ENCODE data around the gene GSK3B.
"Not testable (repeated sequence)": the region's sequence is repeated elsewhere in the genome, so short reads cannot be mapped to it uniquely, and the experiment has no call there.

Gene GSK3B

DNA sequence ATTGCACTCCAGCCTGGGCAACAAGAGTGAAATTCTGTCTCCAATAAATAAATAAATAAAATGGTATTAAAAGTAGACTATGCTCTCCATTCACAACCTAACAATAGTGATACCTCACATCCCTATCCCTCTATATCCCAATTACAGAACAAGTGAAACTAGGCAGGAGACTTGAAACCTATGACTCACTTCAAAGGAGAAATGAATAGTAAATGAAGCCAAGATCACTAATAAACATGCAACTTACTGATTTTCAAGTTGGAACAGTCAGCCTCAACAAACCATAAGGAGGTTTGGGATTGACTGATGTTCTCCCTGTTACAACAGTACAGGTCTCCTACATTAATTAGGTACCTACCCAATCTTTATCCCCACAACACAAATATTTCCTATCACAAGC lies 103.4 kb downstream of the GSK3B start:
- no peak for DNase-seq

DNA sequence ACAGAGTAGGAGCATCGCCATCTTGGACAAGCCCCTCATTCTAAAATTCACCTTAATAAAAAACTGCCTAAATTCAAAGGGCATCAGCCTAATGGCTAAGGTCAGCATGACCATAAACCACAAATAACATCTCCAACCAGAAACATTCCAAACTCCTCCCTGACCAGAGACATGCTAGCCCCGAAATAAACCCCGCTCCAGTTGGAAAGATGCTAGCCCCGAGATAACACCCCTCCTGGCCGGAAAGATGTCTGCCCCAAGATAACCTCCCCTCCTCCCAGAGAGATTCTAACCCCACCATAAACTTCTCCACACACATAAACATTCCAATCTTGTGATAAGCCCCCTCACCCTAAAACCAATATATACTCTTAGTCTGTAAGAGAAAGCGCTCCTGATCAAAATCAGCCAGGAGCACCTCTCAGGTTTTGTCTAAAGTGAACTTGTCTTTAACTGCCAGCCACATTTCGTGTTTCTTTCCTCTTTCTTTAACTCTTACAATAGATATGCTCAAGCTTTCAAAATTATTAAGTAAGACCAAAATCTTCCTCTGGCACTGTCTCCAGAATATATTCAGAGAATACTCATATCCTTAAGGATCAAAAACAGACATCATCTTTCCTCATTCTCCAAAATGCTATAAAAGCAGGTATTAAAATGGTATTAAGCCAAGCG lies 104.1 kb downstream of the GSK3B start:
- DNase-seq: no peak

DNA sequence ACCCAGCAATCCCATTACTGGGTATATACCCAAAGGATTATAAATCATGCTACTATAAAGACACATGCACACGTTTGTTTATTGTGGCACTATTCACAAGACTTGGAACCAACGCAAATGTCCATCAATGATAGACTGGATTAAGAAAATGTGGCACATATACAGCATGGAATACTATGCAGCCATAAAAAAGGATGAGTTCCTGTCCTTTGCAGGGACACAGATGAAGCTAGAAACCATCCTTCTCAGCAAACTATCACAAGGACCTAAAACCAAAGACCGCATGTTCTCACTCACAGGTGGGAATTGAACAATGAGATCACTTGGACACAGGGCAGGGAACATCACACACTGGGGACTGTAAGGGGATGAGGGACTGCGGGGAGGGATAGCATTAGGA lies 107.4 kb downstream of the GSK3B start:
- DNase-seq: not testable (repeated sequence)

DNA sequence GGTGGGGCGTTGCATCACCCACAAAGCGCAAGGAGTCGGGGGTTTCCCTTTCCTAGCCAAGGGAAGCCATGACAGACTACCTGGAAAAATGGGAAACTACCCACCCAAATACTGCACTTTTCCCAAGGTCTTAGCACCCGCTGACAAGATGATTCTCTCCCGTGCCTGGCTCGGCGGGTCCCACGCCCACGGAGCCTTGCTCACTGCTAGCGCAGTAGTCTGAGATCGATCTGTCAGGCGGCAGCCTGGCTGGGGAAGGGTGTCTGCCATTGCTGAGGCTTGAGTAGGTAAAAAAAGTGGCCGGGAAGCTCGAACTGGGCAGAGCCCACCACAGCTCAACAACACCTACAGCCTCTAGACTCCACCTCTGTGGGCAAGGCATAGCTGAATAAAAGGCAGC lies 112.9 kb downstream of the GSK3B start:
- no peak for DNase-seq

DNA sequence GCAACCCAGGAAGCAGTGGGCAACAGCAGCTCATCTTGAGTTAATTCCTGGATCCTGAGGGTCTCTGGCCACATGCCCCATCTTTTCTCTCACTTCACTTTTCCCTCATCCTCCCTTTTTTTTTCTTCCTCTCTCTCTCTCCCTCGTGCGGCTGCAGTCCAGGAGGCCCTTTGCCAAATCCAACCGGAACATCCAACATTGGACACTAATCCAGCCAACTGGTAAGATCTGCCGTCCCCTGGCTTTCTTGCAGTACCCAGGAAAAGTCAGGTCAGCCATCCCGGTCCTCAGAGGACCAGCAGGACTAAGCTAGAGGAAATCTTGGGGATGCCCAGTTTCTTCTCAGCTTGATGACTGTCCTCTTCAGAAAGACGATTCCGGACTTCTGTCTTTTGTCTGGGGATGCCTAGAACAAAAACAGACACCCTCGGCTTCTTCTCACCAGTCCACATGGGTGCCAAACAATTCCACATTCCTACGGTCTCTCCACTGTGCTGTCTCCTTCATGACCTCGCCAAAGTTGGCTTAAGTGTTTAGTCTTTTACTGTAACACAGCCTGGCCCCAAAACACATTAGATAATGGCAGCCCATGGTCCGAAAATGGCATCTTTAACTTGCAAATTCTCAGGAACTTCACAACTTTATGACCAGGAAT lies 115.6 kb downstream of the GSK3B start:
- DNase-seq: no peak

DNA sequence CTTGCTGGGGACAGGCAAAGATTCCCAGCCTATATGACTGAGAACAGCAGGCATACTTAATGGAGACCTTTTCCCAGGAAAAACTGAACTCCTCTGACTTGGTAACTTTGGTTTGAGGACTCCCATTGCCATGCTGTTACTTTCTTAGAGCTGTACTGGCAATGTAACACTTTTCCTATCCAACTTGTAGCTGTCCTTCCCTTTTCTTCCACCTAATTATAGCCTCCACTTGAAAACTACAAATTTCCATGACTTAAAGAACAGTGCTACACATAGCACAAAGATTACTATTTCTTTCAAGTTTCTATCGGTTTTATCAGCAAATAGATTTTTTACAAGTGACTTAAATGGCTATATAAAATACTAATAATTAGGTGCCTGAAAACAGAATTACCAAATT lies 116.9 kb downstream of the GSK3B start:
- no peak for DNase-seq

DNA sequence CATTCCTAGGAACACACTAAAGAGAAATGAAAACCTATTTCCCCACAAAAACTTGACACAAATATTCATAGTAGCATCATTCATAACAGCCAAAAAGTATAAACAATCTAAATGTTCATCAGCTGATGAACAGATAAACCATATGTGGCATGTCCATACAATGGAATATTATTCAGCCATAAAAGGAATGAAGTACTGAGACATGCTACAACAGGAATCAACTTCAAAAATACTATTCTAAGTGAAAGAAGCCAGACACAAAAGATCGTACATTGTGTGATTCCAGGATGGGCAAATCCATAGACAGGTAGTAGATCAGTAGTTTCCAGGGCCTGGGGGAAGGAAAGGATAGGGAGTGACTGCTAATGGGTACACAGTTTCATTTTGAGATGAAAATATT lies 118.0 kb downstream of the GSK3B start:
- DNase-seq: no peak

DNA sequence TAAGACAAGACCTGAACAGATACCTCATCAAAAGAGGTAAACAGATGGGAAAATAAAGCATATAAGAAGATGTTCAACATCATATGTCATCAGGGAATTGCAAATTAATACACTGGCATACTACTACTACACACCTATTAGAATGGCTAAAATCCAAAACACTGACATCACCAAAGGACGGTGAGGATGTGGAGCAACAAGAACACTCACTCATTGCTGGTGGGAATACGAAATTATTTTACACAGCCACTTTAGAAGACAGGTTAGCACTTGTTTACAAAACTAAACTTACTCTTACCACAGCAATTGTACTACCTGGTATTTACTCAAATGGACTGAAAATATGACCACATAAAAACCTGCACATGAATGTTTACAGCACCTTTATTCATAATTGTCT lies 119.6 kb downstream of the GSK3B start:
- no peak for DNase-seq

DNA sequence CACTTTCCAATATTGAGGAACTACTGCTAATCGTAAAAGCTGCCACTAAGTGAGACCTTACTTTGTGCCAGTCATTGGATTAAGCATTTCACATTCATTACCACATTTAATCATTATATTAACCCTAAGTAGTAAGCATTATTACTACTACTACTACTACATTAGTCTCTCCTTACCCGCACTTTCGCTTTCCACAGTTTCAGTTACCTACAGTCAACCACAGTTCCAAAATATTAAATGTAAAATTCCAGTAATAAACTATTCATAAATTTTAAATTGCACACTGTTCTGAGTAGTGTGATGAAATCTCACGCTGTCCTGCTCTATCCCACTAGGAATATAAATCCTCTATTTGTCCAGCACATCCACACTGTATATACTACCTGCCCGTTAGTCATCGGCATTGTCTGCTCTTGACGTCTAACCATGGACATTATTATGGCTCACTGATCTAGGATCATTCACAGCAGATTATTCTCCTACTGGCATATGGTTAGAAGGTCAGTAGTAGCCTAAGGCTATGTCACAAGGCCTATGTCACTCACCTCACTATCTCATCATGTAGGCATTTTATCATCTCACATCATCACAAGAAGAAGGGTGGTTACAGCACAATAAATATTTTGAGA lies 121.1 kb downstream of the GSK3B start:
- peak; percentile 20 for DNase-seq

DNA sequence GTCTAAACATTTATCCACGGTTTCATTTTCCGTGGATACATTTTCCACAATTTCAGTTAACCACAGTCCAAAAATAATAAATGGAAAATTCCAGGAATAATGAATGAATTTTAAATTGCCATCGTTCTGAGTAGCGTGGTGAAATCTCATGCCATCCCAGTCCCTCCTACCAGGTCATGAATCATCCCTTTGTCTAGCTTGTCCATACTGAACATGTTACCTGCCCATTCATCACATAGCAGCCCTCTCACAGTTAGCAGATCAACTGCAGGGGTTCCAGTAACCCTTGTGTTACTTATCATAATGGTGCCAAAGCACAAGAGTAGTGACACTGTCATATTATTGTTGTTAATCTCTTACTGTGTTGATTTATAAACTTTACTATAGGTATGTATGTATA lies 124.5 kb downstream of the GSK3B start:
- DNase-seq: peak; percentile 12

DNA sequence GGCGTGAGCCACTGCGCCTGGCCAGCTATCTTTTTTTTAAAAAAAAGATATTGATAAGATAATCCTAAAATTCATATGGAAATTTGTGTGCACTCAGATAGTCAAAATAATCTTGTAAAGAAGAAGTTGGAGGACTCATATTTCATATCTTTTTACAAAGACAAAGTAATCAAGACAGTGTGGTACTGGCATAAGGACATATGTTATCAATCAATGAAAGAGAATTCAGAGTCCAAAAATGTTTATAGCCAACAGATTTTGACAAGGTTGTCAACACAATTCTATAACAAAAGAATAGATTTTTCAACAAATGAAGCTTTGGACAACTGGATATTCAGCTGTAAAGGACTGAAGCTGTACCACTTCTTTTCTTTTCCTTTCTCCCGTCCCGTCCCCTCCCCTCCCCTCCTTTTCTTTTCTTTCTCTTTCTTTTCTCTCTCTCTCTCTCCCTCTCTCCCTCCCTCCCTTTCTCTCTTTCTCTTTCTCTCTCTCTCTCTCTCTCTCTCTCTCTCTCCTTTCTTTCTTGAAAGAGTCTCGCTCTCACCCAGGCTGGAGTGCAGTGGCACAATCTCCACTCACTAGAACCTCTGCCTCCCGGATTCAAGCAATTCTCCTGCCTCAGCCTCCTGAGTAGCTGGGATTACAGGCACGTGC lies 126.8 kb downstream of the GSK3B start:
- DNase-seq: no peak

DNA sequence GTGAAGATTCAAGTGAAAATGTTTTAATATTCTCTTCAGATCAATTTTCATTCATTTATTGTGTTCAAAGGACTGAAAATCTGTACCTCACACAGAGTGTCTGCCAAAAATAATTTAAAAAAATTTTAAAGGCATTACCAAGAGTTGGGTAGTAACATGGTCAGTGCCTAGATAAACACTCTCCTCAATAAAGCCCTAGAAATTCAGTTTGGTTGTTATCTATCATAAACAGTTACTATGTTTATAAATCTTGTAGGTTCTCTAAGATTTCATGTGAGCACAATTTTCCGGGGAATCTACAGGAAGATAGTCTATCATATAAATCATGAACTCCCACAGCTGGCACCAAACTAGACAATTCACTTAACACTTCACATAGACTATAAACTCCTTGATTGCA lies 128.6 kb downstream of the GSK3B start:
- DNase-seq: no peak

DNA sequence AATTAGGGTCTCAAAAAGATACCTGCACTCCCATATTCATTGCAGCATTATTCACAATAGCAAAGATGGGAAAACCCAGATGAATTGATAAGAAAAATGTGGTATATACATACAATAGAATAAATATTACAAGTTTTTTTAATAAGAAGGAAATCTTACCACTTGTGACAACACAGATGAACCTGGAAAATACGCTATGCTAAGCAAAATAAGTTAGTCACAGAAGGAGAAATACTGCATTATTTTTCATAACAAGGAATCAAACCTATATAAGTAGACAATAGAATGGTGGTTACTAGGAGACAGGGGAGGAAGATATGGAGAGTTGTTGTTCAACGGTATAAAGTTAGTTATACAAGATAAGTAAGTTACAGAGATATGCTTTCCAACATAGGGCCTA lies 130.0 kb downstream of the GSK3B start:
- DNase-seq: no peak

DNA sequence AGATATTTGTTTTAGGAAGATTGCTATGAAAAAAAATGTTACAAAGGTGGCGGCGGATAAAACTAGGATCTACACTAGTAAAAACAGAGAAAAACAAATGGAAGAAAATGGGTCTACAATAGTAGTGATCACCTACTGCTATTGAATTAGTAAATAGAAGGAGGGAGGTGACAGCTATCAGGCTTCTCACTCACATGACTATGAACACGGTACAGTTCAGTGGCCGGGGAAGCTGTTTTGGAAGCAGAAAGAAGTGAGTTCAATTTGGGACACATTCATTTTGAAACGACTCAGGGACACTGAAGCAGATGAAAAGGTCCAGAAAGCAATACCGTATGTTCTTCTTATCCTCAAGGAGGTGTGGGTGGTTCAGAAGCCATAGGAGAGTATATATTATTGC lies 138.3 kb downstream of the GSK3B start:
- no peak for DNase-seq

DNA sequence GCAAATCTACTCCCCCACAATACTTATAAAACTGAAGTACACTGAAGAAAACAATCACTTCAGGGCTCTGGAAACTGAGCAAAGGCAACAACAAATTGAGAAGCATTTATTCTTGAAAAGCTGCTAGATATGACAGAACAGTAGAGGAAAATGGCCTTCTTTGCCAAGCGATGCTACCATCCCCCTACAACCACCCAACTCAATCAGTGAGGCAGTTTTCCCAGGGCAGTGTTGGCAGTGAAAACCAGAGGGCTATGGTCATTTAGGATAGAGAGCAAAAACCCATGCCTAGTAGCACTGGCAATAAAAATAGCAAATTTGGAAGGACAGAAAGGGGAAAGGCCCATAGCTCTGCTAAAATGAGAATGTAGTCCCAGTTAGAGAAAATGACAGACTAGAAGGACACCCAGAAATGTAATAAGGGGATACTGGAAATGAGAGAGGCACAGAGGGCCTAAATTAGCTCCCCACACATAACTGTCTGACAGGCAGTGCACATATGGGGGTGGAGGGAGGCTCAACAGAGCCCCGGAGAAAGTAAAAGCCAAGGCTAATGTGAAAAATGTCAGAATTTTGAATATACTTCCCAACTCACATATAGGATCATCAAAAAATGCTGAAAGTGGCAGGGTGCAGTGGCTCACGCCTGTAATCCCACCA lies 143.5 kb downstream of the GSK3B start:
- no peak for DNase-seq

DNA sequence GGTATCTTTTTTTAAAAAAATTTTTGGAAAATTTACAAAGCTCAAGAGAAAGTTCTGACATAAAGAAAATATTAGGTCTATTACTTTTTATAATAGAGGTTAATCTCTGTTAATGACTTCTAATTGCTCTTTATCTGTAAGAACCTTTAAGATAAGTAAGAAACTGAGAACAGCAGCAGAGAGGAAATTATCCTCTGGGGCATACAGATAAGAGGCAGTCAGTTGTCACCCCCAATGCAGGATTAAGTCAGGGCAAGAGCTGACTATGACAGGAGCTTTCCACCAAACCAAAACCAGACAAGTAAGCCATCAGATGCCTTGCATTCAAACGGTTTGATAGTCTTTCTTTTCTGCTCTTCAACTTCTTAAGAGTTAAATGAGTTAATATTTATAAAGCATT lies 149.0 kb downstream of the GSK3B start:
- DNase-seq: no peak

DNA sequence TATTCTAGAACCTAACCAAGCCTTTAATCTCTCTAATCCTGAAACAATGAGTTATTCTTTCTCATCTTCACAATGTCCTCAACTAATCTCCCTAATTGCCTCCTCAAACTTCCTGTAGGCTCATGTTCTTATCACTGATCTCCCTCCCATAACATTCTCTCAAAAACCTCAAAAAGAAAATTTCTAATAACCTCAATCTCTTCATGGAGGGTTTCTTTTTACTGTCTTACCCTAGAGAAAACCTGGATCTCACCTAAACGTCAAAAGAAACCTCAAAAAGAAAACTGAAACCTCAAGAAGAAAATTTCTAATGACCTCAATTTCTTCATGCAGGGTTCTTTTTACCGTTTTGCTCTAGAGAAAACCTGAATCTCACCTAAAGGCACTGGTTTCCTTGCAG lies 150.2 kb downstream of the GSK3B start:
- DNase-seq: no peak

DNA sequence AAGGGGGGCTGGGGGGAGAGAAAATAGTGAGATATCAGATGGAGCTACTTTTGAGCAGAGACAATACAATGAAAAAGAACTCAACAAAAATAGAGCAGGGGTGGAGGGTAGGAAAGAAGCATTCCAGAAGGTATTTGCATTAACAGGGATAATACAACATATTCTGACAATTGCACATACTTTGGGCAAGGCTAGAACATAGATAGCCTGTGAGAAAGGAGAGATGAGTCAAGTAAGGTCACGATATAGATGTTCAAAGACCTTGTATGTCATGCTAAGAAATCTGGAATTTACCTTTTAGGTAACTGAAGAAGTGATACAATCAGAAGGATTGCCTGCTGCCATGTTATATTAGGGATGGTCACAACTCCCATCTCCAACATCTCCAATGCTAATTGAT lies 155.2 kb downstream of the GSK3B start:
- peak; percentile 2 for DNase-seq

DNA sequence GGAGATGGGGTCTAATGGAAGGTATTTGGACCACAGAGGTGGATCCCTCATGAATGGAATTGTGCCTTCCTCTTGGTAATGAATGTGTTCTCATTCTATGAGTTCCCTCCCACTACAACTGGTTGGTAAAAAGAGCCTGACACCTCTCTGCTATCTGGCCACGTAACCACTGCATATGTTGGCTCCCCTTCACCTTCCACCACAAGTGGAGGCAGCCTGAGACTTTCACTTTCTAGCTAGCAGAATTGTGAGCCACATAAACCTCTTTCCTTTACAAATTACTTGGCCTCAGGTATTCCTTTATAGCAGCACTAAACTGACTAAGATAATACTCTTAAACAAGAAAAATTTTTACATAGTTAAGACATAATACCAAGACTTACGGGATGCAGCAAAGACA lies 157.0 kb downstream of the GSK3B start:
- peak; percentile 33 for DNase-seq

DNA sequence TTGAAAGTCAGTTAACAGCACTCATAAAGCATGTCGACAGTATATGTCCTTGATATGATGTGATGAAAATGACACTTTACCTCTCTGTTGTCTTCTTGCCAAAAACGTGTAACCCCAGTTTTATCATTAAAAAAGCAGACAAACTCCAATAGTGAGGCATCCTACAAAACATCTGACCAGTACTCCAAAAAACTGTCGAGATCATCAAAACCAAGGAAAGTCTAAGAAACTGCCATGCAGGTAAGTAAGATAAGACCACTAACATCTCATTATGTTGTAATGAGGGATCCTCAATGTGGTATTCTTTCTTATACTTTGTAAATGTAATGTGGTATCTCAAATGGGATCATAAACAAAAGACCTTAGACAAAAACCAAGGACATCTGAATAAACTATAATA lies 160.0 kb downstream of the GSK3B start:
- DNase-seq: no peak

DNA sequence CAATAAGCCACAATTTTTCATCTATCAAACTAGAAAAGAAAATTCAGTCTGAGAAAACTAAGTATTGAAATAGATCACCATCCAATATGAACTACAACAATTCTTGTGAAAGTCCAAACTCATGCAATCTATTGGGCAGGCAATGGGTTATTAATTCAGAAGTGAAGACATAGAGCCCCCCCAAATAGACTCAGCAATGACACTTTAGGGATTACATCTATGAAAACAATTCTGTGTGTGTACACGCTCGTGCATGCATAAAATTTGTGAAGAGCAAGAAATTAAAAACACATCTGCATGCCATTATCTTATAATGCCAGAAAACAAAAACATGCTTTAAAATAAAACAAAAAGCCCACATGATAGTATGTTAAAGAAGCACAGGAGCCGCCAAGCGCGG lies 161.0 kb downstream of the GSK3B start:
- no peak for DNase-seq

DNA sequence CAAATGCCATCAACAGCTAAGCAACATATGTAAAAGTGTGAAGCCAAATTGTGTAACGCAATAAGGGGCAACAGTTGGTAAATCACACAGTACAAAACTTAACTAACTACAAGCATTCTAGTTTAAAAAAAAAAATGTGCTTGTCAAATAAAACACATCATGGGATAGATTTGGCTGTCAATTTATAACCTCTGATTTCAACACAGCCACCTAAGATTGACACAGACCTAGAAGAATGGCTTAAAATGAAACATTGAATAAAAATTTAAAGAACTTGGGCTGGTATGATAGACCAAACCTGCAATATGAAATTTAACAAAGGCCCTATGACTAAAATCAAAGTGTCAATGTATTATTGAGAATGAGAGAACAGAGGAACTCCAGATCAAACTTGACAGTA lies 164.0 kb downstream of the GSK3B start:
- DNase-seq: no peak

DNA sequence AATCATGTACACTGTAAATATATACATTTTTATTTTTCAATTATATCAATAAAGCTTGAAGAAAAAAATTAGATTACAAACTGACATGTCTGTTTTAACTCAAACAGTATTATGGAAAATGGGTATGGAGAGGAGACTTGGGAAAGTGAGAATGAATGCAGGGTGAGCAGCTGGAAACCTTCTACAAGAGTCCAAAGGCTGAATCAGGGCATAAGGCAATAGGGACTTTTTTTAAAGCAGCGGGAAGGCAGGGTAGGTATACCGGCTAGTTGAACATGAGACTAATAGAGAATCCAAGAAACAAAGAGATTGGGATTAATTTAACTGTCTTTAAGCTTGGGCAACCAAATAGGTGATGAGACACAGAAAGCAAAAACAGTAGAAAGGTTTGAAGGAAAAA lies 167.1 kb downstream of the GSK3B start:
- DNase-seq: no peak

All from NCI-H226 (cell line).